Endothelial cell of umbilical vein (primary cell): ENCODE measurements around the gene SFMBT2.

Source experiments
- CTCF ChIP-seq, 2 donors: IDR thresholded peaks; 1 replicate in 1 of 2; 2 replicates in 1 of 2; pipeline ENCODE4 v1.5.1; 2011; ENCODE audit warnings: low read length in 2 of 2, mild to moderate bottlenecking in 2 of 2, moderate library complexity in 2 of 2, control low read depth in 1 of 2, inconsistent platforms in 1 of 2, low read depth in 1 of 2; ENCODE audit not compliant: insufficient read depth in 1 of 2; ENCODE audit errors: extremely low read depth in 1 of 2
- EZH2 ChIP-seq: IDR thresholded peaks from 2 replicates; pipeline ENCODE4 v1.6.1; 2012; ENCODE audit warnings: borderline replicate concordance, low read depth, mild to moderate bottlenecking, moderate library complexity, low read length, inconsistent platforms; ENCODE audit not compliant: severe bottlenecking
- FOS ChIP-seq: IDR thresholded peaks from 2 replicates; pipeline ENCODE4 v1.6.1; 2011; ENCODE audit warnings: mild to moderate bottlenecking, low read length, moderate library complexity, borderline replicate concordance; ENCODE audit not compliant: insufficient read depth
- POLR2A ChIP-seq: IDR thresholded peaks from 2 replicates; pipeline ENCODE4 v1.6.1; 2012; ENCODE audit warnings: low read depth, mild to moderate bottlenecking, control low read depth, low read length

- TF ChIP-seq CTCF (IDR thresholded peaks at IDR 0.05; ENCODE audit: extremely low read depth in 1 of 2, insufficient read depth in 1 of 2, low read depth in 1 of 2, low read length in 2 of 2) (no peak), POLR2A (no peak), EZH2 (no peak), FOS (no peak)
Measured at GRCh38 chr10:7119325-7120015, 291.4 kb downstream of the SFMBT2 start.
